Adrenal gland (tissue), 12 donors: ENCODE measurements around the gene BATF. TPM values are rescaled to one million over a fixed set of nuclear protein-coding genes. Genes with fewer than 3 reads are reported as not detected.

Source experiments
- DNase-seq, 7 donors: peaks; one replicate each; pipeline ENCODE4 v3.0.0-alpha.2; 2019 to 2020
- H3K27ac ChIP-seq, 5 donors: fragments of 200-600 bp; sonication (generic) in 4 of 5; 1 replicate in 3 of 5; 2 replicates in 2 of 5; pipeline versions ENCODE4 v1.5.1 to v1.8.0; 2016 to 2020; ENCODE audit warnings: mild to moderate bottlenecking in 1 of 5
- H3K27me3 ChIP-seq: fragments of 200-600 bp; 2 replicates; pipeline ENCODE4 v1.8.0; 2021
- H3K36me3 ChIP-seq, 2 donors: fragments of 200-600 bp; replicated peaks in 1 of 2; 1 replicate in 1 of 2; 2 replicates in 1 of 2; pipeline versions ENCODE4 v1.5.1 to v1.8.0; 2018 to 2022
- H3K4me1 ChIP-seq, 2 donors: fragments of 200-600 bp; replicated peaks in 1 of 2; 1 replicate in 1 of 2; 2 replicates in 1 of 2; pipeline versions ENCODE4 v1.5.1 to v1.8.0; 2018 to 2021
- H3K4me3 ChIP-seq, 4 donors: fragments of 200-600 bp; sonication (generic) in 3 of 4; one replicate each; pipeline ENCODE4 v1.5.1; 2016 to 2018
- H3K9me3 ChIP-seq, 3 donors: fragments of 200-600 bp; sonication (generic) in 1 of 3; replicated peaks in 1 of 3; 1 replicate in 2 of 3; 2 replicates in 1 of 3; pipeline versions ENCODE4 v1.5.1 to v1.8.0; 2016 to 2021
- POLR2A ChIP-seq, 2 donors: fragments of 450-650 bp; IDR thresholded peaks; one replicate each; pipeline ENCODE4 v1.6.1; 2017; ENCODE audit warnings: antibody characterized with exemption in 2 of 2, mild to moderate bottlenecking in 2 of 2, moderate library complexity in 1 of 2
- WGBS, 4 donors: extraction: QIAGEN DNeasy Blood & Tissue Kit in 2 of 4; methylation state at CpG; one replicate each; pipeline versions ENCODE4 v1.1.5 to v1.1.7; 2013 to 2017; 5-methylcytosine and 5-hydroxymethylcytosine counted together
- intact Hi-C, 2 donors: fragments of 100-400 bp; cut with DNase I; formaldehyde crosslinking; loops; one replicate each; pipeline versions ENCODE4 v1.14.1 to v1.15.0; 2022 to 2023
- polyA plus RNA-seq, 3 donors: library from polyadenylated mRNA; stranded (reverse); fragments of 200-250 nt in 2 of 3; fragments of 350-450 nt in 1 of 3; fragmentation: Illumina TruSeq in 1 of 3; extraction: RNeasy Lipid Tissue Mini Kit (QIAGEN cat#74804) in 1 of 3; gene quantifications; one replicate each; pipeline ENCODE4 v1.2.3, GENCODE V29; 2013 to 2014
- total RNA-seq, 9 donors: library from RNA; depleted of rRNA in 4 of 9; stranded (reverse); fragments of >200 nt in 4 of 9; fragments of 120-200 nt in 1 of 9; fragmentation: NEBNext Ultra II Directional in 1 of 9; extraction: Animal tissue kit (Norgen Biotek cat#: 25700) in 1 of 9; gene quantifications; one replicate each; pipeline versions ENCODE4 v1.1.0 to v1.2.4, GENCODE V29; 2013 to 2023
- TF ChIP-seq, protein P1 (sequence below), 6 experiments: fragments of 450-650 bp in 4 of 6; fragments of 200-600 bp in 2 of 6; sonication (generic) in 1 of 6; IDR thresholded peaks; 1 replicate in 5 of 6; 2 replicates in 1 of 6; pipeline versions ENCODE4 v1.5.1 to v1.8.0; 2016 to 2021; ENCODE audit warnings: antibody characterized with exemption in 6 of 6, mild to moderate bottlenecking in 2 of 6, moderate library complexity in 1 of 6
- donor health status: healthy with polysubstance abuse.
- donor health status: Bipolar disorder and iron deficiency.
- donor health status: DM: yes; HTN: yes; CAD: no.
- donor health status: DM: no; HTN: no; CAD: no.
- donor health status: DM: no; HTN: no; CAD: no.
- donor health status: DM: yes; HTN: yes; CAD: no.

Gene BATF
- total and polyA plus RNA-seq, 12 donors, result 0.64 to 11.4 (median 2.8) TPM

DNA sequence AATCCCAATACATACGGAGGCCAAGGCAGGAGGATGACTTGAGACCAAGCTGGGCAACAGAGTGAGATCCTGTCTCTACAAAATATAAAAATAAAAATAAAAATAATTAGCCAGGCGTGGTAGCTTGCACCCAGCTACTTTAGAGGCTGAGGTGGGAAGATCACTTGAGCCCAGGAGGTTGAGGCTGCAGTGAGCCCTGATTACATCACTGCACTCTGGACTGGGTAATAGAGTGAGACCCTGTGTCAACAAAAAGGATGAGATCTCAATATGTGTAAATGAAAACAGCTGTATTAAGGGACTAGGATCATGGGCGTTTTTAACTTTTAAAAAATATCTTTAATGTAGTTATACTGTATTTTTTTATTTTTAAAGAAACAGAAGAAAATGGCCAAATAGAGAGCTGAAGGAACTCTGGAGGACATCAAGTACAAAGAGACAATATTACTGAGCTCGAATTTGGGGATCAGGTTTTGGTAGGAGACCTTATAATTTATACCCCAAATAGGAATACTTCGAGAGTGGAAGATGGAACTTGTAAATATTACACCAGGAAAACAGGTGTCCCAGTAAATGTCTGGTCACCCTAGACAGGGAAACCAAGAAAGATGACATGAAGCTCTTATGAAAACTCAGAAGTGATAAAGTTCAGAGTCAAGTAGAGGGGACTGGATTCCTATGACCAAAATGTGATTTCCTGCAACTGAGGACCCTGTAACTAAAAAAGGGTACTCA is 13.1 kb downstream of the BATF start:
- no peak overlapping the region for H3K4me3 ChIP-seq
- no peaks in the 10 kb centered on the region for H3K36me3 ChIP-seq
- DNase-seq, result no peak
- H3K9me3 ChIP-seq, result no peaks in the 10 kb centered on the region
- WGBS, 4 donors, result 72 to 80% (median 73%) methylated on average over 5 of the region's 5 CpGs
- H3K27ac ChIP-seq, result peak overlapping the region; percentile 48 to 96 (median 89)
- TF ChIP-seq, protein P1, sequence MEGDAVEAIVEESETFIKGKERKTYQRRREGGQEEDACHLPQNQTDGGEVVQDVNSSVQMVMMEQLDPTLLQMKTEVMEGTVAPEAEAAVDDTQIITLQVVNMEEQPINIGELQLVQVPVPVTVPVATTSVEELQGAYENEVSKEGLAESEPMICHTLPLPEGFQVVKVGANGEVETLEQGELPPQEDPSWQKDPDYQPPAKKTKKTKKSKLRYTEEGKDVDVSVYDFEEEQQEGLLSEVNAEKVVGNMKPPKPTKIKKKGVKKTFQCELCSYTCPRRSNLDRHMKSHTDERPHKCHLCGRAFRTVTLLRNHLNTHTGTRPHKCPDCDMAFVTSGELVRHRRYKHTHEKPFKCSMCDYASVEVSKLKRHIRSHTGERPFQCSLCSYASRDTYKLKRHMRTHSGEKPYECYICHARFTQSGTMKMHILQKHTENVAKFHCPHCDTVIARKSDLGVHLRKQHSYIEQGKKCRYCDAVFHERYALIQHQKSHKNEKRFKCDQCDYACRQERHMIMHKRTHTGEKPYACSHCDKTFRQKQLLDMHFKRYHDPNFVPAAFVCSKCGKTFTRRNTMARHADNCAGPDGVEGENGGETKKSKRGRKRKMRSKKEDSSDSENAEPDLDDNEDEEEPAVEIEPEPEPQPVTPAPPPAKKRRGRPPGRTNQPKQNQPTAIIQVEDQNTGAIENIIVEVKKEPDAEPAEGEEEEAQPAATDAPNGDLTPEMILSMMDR (IDR thresholded peaks at IDR 0.05), result no peak
- no peak for TF ChIP-seq POLR2A (IDR thresholded peaks at IDR 0.05)
- peaks cover 9 to 16% of the 10 kb centered on the region in 2 donors for H3K4me1 ChIP-seq
- intact Hi-C loops, result no loop called here
- H3K27me3 ChIP-seq, result no peaks in the 10 kb centered on the region

DNA sequence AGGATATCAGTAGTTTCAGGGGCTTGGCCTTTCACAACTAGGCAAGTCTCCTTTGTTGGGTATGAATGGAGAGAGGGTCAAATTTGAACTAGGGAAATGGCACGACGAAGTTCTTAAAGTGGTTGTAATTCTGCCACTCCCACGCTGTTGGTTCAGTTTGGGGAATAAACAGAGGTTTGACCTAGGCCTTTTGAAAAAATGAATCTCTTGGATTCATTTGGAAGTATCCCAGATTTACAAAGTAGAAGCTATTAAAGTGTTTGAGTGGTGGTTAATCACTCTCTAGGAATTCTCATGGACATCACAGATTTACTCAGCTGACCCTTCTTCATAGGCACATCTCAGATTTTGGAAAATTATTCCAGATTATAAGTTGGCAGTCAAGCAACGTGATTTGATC is 14.8 kb downstream of the BATF start:
- DNase-seq, result no peak
- intact Hi-C loops, result no loop called here
- H3K9me3 ChIP-seq, result no peaks in the 10 kb centered on the region
- TF ChIP-seq, protein P1 (IDR thresholded peaks at IDR 0.05), result no peak
- TF ChIP-seq POLR2A (IDR thresholded peaks at IDR 0.05), result no peak
- WGBS, 4 donors, result 71 to 86% (median 79%) methylated on average over 4 of the region's 4 CpGs
- H3K27me3 ChIP-seq, result no peaks in the 10 kb centered on the region
- H3K4me3 ChIP-seq, result no peak overlapping the region
- H3K4me1 ChIP-seq, result peaks cover 9 to 17% of the 10 kb centered on the region in 2 donors
- peak overlapping the region in 2 of 5 donors; percentile 89 to 96 for H3K27ac ChIP-seq
- H3K36me3 ChIP-seq, result no peaks in the 10 kb centered on the region

DNA sequence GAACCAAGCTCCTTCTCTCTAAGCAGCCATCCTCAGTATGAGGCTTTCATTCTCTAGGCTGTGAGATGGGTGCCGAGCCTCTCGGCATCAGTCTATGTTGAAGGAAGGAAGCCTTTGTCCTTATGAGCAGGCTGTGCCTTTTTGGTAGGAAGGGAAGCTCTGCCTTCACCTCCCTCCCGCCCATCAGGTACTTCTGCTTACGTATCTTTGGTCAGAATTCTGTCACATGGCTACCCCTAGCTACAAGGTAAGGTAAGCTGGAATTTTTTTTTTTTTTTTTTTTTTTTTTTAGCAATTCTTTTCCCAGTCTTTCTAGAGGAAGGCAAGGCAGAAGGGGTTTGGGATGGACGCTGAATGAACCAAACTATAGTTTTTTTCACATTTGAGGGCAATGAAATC is 16.9 kb downstream of the BATF start:
- Histone ChIP-seq H3K9me3 (no peaks in the 10 kb centered on the region), H3K36me3 (no peaks in the 10 kb centered on the region), H3K27ac (no peak overlapping the region), H3K27me3 (no peaks in the 10 kb centered on the region), H3K4me1 (peaks cover 19 to 32% of the 10 kb centered on the region in 2 donors), H3K4me3 (no peak overlapping the region)
- TF ChIP-seq, protein P1 (IDR thresholded peaks at IDR 0.05), result no peak
- no peak for TF ChIP-seq POLR2A (IDR thresholded peaks at IDR 0.05)
- intact Hi-C loops, result no loop called here
- 92 to 99% (median 94%) methylated on average over 4 to 5 of the region's 5 CpGs for WGBS, 4 donors
- no peak for DNase-seq

DNA sequence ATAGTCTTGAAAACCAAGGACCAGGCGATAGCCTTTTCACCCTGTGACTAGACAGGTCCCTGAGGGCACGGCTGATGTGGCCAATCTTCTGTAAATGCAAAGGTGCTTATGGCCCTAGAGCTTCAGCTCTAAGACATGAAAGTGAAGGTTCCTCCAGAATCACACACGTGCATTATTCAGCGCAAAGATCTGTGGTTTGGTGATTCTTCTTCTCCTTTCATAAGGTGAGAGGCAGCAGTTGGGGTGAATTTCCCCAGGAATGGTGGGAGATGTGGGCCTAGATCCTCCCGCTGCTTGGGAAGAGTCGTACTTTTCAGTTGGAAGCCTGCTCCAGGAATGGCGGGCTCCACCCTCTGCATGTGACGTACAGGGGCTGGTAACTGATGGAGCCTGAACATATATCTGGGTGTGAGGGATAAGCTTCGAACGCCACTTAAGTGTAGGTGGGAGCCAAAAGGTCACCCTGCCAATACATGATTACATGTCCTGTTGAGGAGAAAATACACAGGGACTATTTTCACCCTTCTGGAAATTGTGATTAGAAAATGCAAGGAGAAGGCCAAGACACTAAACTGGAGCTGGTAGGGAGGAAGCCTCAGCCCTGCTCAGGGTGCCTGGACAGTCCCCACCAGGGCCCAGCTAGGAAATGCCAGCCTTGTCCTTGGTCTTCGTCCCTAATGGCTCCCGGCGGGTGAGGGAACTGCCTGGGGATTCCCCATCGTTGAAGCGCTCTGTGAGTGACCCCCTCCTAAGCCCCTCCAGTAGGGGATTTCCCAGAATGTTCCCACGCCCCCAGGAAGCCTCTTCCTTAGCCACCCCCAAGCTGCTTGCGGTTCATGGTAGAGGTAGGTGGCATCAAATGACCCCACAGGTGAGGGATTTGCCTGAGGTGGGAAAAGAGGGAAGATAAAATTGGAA is 17.6 kb downstream of the BATF start:
- H3K27ac ChIP-seq, result no peak overlapping the region
- peaks cover 19 to 32% of the 10 kb centered on the region in 2 donors for H3K4me1 ChIP-seq
- TF ChIP-seq, protein P1 (IDR thresholded peaks at IDR 0.05), result no peak
- no peak for TF ChIP-seq POLR2A (IDR thresholded peaks at IDR 0.05)
- 81 to 87% (median 83%) methylated on average over 14 to 17 of the region's 17 CpGs for WGBS, 4 donors
- intact Hi-C loops, result no loop called here
- no peak overlapping the region for H3K4me3 ChIP-seq
- DNase-seq, result no peak
- no peaks in the 10 kb centered on the region for H3K36me3 ChIP-seq
- no peaks in the 10 kb centered on the region for H3K27me3 ChIP-seq
- H3K9me3 ChIP-seq, result no peaks in the 10 kb centered on the region
